ENCODE data around the gene CCDC192. TPM values are rescaled to one million over a fixed set of nuclear protein-coding genes. Genes with fewer than 3 reads are reported as not detected.

The CCDC192 gene
- total and polyA plus RNA-seq, 5 donors = 0.43 TPM; not detected in 4

GRCh38 chr5:127864511-127864910 lies 161.3 kb downstream of the CCDC192 start:
- Histone ChIP-seq H3K27ac (ENCODE audit: low read length) (no peak overlapping the region), H3K4me1 (ENCODE audit: control insufficient read depth, insufficient read depth, low read length) (no peaks in the 10 kb centered on the region), H3K9me3 (ENCODE audit: control insufficient read depth, low read length) (no peaks in the 10 kb centered on the region), H3K4me3 (ENCODE audit: low read length) (no peak overlapping the region), H3K27me3 (ENCODE audit: control insufficient read depth, insufficient read depth) (no peaks in the 10 kb centered on the region)
- DNase-seq (no peak), ATAC-seq (no peak)
- 98% methylated on average over 1 of the region's 1 CpG for WGBS
- intact Hi-C loops (cut with DNase I) = no loop called here

GRCh38 chr5:127865273-127865672 lies 162.1 kb downstream of the CCDC192 start:
- no peaks in the 10 kb centered on the region for H3K27me3 ChIP-seq (ENCODE audit: control insufficient read depth, insufficient read depth)
- no peaks in the 10 kb centered on the region for H3K9me3 ChIP-seq (ENCODE audit: control insufficient read depth, low read length)
- ATAC-seq = no peak
- DNase-seq = no peak
- H3K27ac ChIP-seq (ENCODE audit: low read length) = no peak overlapping the region
- no peak overlapping the region for H3K4me3 ChIP-seq (ENCODE audit: low read length)
- H3K4me1 ChIP-seq (ENCODE audit: control insufficient read depth, insufficient read depth, low read length) = no peaks in the 10 kb centered on the region
- WGBS = 85% methylated on average over 1 of the region's 1 CpG
- intact Hi-C loops (cut with DNase I) = no loop called here

DNA sequence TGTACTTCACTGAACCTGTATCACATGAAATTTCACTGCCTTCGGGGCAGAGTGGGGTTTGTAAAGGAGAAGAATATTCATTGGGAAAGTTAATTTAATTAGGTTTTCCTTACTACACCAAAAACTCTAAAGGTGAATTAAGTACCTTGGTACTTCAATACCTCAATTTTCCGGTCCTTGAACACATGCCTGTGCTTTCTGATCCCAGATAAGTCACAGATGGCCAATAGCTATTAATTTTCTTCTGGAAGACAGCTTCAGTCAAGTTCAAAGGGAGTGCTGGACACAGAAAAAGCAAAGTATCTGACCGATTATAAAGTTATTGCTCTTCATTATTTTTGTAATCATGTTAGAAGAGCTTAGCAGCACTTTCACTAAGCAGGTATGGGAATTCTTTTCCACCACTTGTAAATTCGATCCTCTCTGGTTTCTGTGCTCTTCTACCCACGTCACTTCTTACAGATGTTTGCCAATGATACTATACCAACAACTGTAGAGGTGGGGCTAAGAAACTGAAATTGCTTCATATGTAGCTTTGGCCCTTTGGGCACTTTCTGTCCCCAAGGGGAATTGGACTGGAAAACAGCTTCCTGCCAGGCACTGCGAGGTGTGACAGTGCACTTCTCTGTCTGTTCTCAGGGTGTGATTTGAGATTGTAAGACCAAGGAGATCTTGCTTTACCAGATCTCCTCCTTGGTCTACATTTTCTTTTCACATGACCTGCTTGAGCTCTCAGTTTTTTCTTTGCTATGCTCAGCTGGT lies 164.0 kb downstream of the CCDC192 start:
- DNase-seq (no peak), ATAC-seq (no peak)
- Histone ChIP-seq H3K27ac (ENCODE audit: low read length) (no peak overlapping the region), H3K4me3 (ENCODE audit: low read length) (no peak overlapping the region), H3K27me3 (ENCODE audit: control insufficient read depth, insufficient read depth) (no peaks in the 10 kb centered on the region), H3K9me3 (ENCODE audit: control insufficient read depth, low read length) (no peaks in the 10 kb centered on the region), H3K4me1 (ENCODE audit: control insufficient read depth, insufficient read depth, low read length) (peaks cover 1% of the 10 kb centered on the region)
- WGBS = 77% methylated on average over 6 of the region's 6 CpGs
- intact Hi-C loops (cut with DNase I) = no loop called here

GRCh38 chr5:127870914-127871313 lies 167.7 kb downstream of the CCDC192 start:
- 29% methylated on average over 4 of the region's 4 CpGs for WGBS
- no peaks in the 10 kb centered on the region for H3K27me3 ChIP-seq (ENCODE audit: control insufficient read depth, insufficient read depth)
- H3K4me1 ChIP-seq (ENCODE audit: control insufficient read depth, insufficient read depth, low read length) = peaks cover 4% of the 10 kb centered on the region
- H3K4me3 ChIP-seq (ENCODE audit: low read length) = no peak overlapping the region
- ATAC-seq (peak; percentile 69 to 73), DNase-seq (peak; percentile 76 to 92 (median 89))
- H3K27ac ChIP-seq (ENCODE audit: low read length) = no peak overlapping the region
- H3K9me3 ChIP-seq (ENCODE audit: control insufficient read depth, low read length) = no peaks in the 10 kb centered on the region
- intact Hi-C loops (cut with DNase I) = loop anchor here in 1 of 4 donors (10.0 kb wide), 1 partner anchor 214 kb away; the partner anchor contains the start of gene SLC12A2

GRCh38 chr5:127871503-127872153 lies 168.4 kb downstream of the CCDC192 start:
- Histone ChIP-seq H3K27me3 (ENCODE audit: control insufficient read depth, insufficient read depth) (no peaks in the 10 kb centered on the region), H3K4me1 (ENCODE audit: control insufficient read depth, insufficient read depth, low read length) (peaks cover 4% of the 10 kb centered on the region), H3K9me3 (ENCODE audit: control insufficient read depth, low read length) (no peaks in the 10 kb centered on the region), H3K27ac (ENCODE audit: low read length) (no peak overlapping the region), H3K4me3 (ENCODE audit: low read length) (no peak overlapping the region)
- WGBS = 50% methylated on average over 8 of the region's 8 CpGs
- intact Hi-C loops (cut with DNase I) = loop anchor here in 1 of 4 donors (10.0 kb wide), 1 partner anchor 213 kb away; the partner anchor contains the start of gene SLC12A2
- ATAC-seq (peak in 1 of 2 donors; percentile 31), DNase-seq (no peak)

- ATAC-seq (peak; percentile 36 to 88), DNase-seq (peak in 1 of 3 donors; percentile 21)
- intact Hi-C loops (cut with DNase I) = loop anchor here in 1 of 4 donors (10.0 kb wide), 1 partner anchor 212 kb away; the partner anchor contains the start of gene SLC12A2
- H3K9me3 ChIP-seq (ENCODE audit: control insufficient read depth, low read length) = no peaks in the 10 kb centered on the region
- H3K27ac ChIP-seq (ENCODE audit: low read length) = peak overlapping the region; percentile 20
- H3K27me3 ChIP-seq (ENCODE audit: control insufficient read depth, insufficient read depth) = no peaks in the 10 kb centered on the region
- no peak overlapping the region for H3K4me3 ChIP-seq (ENCODE audit: low read length)
- H3K4me1 ChIP-seq (ENCODE audit: control insufficient read depth, insufficient read depth, low read length) = peaks cover 4% of the 10 kb centered on the region
Measured at GRCh38 chr5:127872494-127872893, 169.3 kb downstream of the CCDC192 start.

DNA sequence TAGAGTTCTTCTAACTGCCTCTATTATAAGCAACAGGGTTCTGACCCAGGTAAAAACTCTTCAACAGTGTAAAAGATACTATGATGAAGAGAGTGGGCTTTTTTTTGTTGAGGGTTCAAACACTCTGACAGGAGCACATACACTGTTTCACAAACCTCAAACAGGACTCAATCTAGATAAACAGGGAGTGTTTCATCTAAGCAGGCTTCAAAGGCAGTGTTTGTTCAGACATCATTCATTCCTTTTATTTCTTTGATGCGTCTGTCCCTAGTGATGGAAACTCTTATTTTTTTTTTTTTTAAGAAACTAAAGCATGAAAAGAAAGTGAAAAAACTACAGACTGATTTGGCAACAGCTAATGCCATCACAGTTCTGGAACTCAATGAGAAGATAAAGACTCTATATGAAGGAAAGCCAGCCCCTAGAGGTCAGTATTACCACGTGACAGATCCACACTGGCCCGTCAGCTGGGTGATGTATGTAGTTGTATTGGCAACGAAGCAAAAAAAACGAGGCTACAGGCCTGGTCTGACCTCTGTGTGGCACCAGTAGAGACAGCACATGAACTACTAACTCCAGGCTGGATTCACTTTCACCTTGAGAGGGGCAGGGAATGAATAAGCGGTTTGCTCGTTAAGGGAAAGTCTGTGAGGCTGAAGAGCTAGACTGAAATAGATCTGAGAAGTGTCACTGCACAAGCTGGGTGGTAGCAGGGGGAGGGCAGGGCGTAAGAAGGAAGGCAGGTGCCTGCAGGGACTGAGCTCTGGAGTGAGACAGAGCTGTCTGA lies 172.2 kb downstream of the CCDC192 start:
- Histone ChIP-seq H3K27me3 (ENCODE audit: control insufficient read depth, insufficient read depth) (no peaks in the 10 kb centered on the region), H3K9me3 (ENCODE audit: control insufficient read depth, low read length) (no peaks in the 10 kb centered on the region), H3K4me1 (ENCODE audit: control insufficient read depth, insufficient read depth, low read length) (peaks cover 3% of the 10 kb centered on the region), H3K27ac (ENCODE audit: low read length) (peak overlapping the region; percentile 19), H3K4me3 (ENCODE audit: low read length) (no peak overlapping the region)
- 22% methylated on average over 8 of the region's 8 CpGs for WGBS
- intact Hi-C loops (cut with DNase I) = loop anchor here in 1 of 4 donors (10.0 kb wide), 1 partner anchor 209 kb away; the partner anchor contains the start of gene SLC12A2
- ATAC-seq (peak; percentile 86 to 92), DNase-seq (peak; percentile 34 to 58 (median 50))

- H3K27ac ChIP-seq (ENCODE audit: low read length) = peak overlapping the region; percentile 60
- H3K27me3 ChIP-seq (ENCODE audit: control insufficient read depth, insufficient read depth) = no peaks in the 10 kb centered on the region
- intact Hi-C loops (cut with DNase I) = loop anchor here in 1 of 4 donors (10.0 kb wide), 1 partner anchor 208 kb away; the partner anchor contains the start of gene SLC12A2
- ATAC-seq (no peak), DNase-seq (no peak)
- H3K9me3 ChIP-seq (ENCODE audit: control insufficient read depth, low read length) = no peaks in the 10 kb centered on the region
- peaks cover 3% of the 10 kb centered on the region for H3K4me1 ChIP-seq (ENCODE audit: control insufficient read depth, insufficient read depth, low read length)
- no peak overlapping the region for H3K4me3 ChIP-seq (ENCODE audit: low read length)
- WGBS = 82% methylated on average over 3 of the region's 3 CpGs
Measured at GRCh38 chr5:127876384-127876783, 173.2 kb downstream of the CCDC192 start.

DNA sequence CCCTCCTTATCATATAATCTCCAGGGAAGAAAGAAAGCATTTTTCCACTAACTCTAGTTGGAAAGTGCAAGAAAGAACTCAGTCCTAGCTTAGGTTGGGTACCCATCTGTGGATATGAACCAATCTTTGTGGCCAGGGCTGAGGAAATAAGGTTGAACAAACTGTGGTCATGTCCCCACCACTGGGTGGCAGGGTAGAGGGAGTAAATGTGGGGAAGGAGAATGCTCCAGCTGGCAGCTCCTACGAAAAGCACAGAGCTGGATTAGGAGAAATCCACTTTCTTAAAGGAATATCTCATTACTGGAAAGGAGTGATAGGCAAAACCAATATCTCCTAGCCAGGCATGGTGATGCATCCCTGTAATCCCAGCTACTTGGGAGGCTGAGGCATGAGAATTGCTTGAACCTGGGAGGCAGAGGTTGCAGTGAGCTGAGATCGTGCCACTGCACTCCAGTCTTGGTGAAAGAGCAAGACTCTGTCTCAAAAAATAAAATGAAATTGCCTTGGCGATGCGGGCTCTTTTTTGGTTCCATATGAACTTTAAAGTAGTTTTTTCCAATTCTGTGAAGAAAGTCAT lies 175.1 kb downstream of the CCDC192 start:
- no peak overlapping the region for H3K4me3 ChIP-seq (ENCODE audit: low read length)
- H3K27ac ChIP-seq (ENCODE audit: low read length) = no peak overlapping the region
- intact Hi-C loops (cut with DNase I) = loop anchor here in 1 of 4 donors (10.0 kb wide), 1 partner anchor 207 kb away; the partner anchor contains the start of gene SLC12A2
- no peaks in the 10 kb centered on the region for H3K27me3 ChIP-seq (ENCODE audit: control insufficient read depth, insufficient read depth)
- peak in 2 of 3 donors; percentile 18 to 28 for DNase-seq
- peak; percentile 32 to 35 for ATAC-seq
- no peaks in the 10 kb centered on the region for H3K9me3 ChIP-seq (ENCODE audit: control insufficient read depth, low read length)
- 76% methylated on average over 4 of the region's 4 CpGs for WGBS
- peaks cover 3% of the 10 kb centered on the region for H3K4me1 ChIP-seq (ENCODE audit: control insufficient read depth, insufficient read depth, low read length)

- Histone ChIP-seq H3K4me1 (ENCODE audit: control insufficient read depth, insufficient read depth, low read length) (no peaks in the 10 kb centered on the region), H3K27me3 (ENCODE audit: control insufficient read depth, insufficient read depth) (no peaks in the 10 kb centered on the region), H3K9me3 (ENCODE audit: control insufficient read depth, low read length) (no peaks in the 10 kb centered on the region), H3K27ac (ENCODE audit: low read length) (no peak overlapping the region), H3K4me3 (ENCODE audit: low read length) (no peak overlapping the region)
- intact Hi-C loops (cut with DNase I) = no loop called here
- no peak for DNase-seq
- ATAC-seq = no peak
- WGBS = 79% methylated on average over 1 of the region's 1 CpG
Measured at GRCh38 chr5:127884416-127884815, 181.2 kb downstream of the CCDC192 start.
